Measurements from ENCODE around the gene SAP30.

GRCh38 chr4:173413036-173413435 is 42.3 kb downstream of the SAP30 start:
- TF ChIP-seq MYC (IDR thresholded peaks at IDR 0.05; ENCODE audit: low read depth, low read length) (no peak), POLR2A (IDR thresholded peaks at IDR 0.05; ENCODE audit: extremely low read depth, insufficient read length) (no peak)
